GM19351 (cell line): ENCODE measurements around the gene C1orf56.
A peak's percentile ranks its signal among the peaks of the same experiment; 100 is the strongest.

ENCODE experiments used
- ATAC-seq: cut with Tn5 transposase; IDR thresholded peaks from one replicate; pipeline ENCODE4 v1.9.1; 2021; ENCODE audit warnings: mild to moderate bottlenecking, moderate library complexity; ENCODE audit not compliant: unreplicated experiment

C1orf56 gene

DNA sequence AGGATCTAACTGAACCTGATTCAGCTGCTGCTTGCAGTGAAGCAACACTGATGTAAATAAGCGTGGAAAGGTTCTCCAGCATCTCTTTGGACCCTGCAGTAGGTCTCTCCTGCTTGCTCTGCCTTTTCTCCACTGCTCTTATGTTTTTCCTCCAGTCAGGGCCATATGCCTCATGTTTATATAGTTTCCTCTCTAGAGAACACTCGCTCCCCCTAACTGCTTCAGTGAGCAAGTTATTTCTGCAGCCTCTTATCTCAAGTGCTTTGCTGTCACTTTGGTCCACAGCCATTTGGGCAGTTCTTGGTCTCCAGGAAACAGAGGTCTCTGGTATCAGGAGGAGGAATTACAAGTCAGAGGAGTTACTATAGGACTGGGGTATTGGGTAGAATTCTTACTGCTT lies 34.0 kb upstream of the C1orf56 start:
- ATAC-seq = no peak

GRCh38 chr1:151024540-151025146 lies 22.9 kb upstream of the C1orf56 start:
- ATAC-seq = no peak

- ATAC-seq = no peak
These were observed 21.1 kb upstream of the C1orf56 start for GRCh38 chr1:151026460-151026859.

DNA sequence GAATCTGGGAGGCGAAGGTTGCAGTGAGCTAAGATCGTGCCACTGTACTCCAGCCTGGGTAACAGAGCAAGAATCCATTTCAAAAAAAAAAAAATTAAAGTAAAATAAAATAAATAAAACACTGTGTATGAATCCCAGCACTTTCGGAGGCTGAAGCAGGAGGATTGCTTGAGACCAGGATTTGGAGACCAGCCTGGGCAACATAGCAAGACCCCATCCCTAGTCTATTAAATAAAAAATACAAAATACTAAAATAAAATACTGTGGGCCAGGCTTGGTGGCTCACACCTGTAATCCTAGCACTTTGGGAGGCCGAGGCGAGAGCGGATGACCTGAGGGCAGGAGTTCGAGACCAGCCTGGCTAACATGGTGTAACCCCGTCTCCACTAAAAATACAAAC lies 15.4 kb upstream of the C1orf56 start:
- ATAC-seq = no peak

DNA sequence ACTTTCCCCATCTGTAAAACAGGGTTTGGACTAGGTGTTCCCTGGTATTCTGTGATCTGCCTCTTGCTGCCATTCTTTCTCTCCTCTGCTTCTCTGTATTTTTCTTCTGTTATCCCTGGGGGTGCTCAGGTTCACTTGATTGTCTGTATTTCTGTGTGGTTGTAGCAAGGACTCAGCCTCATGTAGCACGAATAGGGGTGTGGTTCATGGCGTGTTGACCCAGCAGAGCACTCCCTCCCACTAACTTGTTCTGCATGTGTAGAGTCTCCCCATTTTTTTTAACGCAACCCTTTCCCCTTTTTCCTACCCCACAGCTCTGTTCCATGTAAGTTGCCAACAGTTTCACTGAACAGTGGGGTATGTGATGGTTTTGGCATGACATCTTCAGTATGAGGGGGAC lies 12.4 kb upstream of the C1orf56 start:
- ATAC-seq = no peak

DNA sequence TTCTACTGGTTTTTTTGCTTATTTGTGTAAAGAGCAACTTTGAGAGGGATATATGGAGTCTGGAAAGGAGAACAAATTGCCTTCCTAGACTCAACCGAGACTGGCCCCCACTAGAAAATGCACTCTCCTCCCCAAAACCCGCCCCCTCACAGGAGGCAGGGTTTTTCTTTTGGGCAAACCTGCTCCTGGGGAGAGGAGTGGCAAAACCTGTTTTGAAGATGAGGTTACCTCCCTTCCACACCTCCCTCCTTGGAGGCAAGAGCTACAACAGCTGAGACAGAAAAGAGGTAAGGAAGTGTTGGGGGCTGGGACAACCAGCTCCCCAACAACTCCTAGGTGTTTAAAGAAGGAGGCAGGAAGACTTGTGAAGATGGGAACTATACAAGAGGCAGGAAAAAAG lies 11.2 kb upstream of the C1orf56 start, which contains the start of gene BNIPL:
TSS of gene BNIPL (plus strand) at position 231 of the 400 bp plus-strand sequence. CDS start at position 371, 140 bp downstream.
- ATAC-seq = no peak

DNA sequence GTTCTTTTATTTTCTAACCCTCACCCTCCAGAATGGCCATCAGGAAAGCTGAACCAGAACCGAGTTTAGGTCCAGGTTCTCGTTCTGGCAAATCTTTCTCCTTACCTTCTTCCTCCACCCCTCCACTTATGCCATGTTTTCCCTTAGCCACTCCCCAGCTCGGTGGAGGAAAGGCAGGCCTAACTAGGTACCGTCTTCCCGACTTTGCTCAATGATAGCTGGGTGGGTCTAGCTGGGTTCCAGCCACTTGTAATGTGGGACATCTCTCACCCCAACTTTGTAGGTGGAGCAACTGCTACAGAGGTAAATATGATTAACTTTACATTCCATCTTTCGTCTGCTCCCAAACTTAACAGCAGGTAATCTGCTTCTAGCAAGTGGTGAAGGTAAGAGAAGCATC lies 10.5 kb upstream of the C1orf56 start:
- ATAC-seq = no peak

DNA sequence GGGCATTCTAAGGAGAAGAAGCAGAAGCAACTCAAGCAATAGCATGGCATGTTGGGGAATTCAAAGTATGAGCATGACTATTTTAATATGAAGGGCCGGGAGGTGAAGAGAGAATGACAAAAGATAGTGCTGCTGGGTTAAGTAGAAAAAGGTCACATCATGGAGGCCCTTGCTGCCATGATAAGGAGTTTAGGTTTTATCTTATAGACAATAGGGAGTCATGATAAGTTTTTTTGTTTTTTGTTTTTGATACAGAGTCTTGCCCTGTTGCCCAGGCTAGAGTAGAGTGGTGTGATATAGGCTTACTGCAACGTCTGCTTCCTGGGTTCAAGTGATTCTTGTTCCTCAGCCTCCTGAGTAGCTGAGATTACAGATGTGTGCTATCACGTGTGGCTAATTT lies 8.0 kb upstream of the C1orf56 start:
- ATAC-seq = no peak

DNA sequence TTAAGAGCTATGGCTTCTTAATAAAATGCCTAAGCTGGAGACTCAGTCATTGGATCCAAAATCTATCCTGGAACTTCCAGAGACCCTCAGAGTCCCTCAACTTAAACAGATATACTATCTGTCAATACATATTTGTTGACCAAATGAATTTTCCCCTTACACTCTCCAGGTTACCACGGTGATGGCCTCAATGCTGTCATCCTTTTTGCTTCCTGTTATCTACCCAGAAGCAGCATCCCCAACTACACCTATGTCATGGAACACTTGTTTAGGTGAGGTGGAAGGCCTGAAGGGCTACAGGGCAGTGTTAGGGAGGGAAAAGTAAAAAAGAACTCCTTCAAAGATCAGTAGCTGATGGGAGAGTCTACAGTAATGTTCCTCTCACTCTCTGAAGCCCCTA lies 4.4 kb upstream of the C1orf56 start:
- no peak for ATAC-seq

DNA sequence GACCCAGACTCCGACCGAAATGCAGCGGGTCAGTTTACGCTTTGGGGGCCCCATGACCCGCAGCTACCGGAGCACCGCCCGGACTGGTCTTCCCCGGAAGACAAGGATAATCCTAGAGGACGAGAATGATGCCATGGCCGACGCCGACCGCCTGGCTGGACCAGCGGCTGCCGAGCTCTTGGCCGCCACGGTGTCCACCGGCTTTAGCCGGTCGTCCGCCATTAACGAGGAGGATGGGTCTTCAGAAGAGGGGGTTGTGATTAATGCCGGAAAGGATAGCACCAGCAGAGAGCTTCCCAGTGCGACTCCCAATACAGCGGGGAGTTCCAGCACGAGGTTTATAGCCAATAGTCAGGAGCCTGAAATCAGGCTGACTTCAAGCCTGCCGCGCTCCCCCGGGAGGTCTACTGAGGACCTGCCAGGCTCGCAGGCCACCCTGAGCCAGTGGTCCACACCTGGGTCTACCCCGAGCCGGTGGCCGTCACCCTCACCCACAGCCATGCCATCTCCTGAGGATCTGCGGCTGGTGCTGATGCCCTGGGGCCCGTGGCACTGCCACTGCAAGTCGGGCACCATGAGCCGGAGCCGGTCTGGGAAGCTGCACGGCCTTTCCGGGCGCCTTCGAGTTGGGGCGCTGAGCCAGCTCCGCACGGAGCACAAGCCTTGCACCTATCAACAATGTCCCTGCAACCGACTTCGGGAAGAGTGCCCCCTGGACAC lies 534 bp downstream of the C1orf56 start:
- peak; percentile 74 for ATAC-seq

- ATAC-seq = no peak
These were observed 1.1 kb downstream of the C1orf56 start for GRCh38 chr1:151048645-151049032.

DNA sequence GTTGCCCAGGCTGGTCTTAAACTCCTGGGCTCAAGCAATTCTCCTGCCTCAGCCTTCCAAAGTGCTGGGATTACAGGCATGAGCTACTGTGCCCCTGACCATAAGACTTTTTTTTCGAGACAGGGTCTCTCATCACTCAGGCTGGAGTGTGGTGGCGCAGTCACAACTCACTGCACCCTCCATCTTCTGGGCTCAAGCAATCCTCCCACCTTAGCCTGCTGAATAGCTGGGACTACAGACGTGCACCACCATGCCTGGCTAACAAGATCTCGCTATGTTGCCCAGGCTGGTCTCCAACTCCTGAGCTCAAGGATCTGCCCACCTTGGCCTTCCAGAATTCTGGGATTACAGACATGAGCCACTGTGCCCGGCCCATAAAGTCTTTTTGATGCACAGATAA lies 1.9 kb downstream of the C1orf56 start:
- ATAC-seq = no peak

GRCh38 chr1:151050051-151050688 lies 2.6 kb downstream of the C1orf56 start:
- no peak for ATAC-seq

DNA sequence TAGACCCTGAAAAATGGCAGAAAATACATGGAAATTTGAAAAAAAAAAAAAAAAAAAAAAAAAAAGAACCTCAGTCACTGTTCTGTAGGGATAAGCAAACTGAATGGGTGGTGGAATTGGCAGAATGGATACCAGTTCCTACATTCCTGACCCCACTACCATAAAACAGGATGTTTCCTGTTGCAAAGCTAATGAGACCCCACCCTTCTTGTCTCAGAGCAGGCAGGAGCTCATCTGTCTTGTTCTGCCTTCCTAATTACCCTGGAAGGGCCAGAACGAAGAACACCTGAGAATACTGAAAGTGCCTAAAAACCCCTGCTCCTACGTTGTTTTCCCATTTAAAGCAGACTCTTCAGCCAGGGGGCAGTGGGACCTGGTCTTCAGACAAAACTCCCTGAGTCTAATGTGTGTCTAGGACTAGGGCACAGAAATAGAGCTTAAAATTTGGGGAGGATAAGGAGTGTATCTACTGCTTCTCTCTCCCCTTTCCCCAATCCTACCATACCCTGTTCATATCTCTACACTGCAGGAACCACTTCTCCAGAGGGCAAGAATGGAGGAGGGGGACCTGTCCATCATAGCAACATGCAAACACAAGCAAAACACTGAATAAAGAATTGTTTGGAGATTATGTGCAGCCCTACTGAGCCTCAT lies 3.9 kb downstream of the C1orf56 start:
- ATAC-seq = no peak

- ATAC-seq = no peak
These were observed 7.5 kb downstream of the C1orf56 start for GRCh38 chr1:151054971-151055547.

DNA sequence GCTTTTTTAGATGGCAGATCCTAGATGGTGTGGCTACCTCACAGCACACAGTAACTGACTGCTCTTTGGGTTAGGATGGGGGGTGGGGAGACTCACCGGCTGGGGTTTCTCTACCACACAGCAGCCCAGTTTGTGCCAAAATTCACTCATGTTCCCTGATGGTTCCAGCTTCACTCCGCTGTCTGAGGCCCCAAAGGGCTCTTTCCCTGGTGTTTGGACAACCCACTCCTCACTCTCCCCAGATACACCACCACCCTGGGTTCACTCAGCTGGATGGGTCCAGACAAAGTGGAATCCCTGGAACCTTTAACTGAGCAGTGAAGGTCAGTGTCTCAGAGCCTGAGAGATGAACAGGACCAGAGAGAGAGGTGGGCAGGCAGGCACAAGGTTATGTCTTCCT lies 8.0 kb downstream of the C1orf56 start:
- ATAC-seq = no peak

DNA sequence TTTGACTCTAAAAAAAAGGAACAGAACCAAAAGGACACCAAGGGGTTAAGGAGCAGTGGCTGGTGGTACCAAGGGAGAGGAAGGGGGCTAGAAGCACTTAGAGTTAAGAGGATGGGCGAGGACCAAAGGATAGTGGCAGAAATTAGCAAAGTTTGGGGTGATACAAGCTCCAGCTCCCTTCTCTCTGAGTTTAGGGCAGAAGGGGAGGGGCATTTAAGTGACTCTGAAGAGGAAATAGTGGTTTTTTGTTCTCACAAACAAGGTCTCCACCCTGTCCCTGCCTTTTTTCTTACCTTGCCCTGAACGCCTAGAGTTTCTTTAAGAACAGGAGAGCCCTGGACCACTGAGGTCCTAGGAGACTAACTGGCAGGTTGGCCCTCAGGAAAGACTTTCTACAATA lies 8.6 kb downstream of the C1orf56 start:
- ATAC-seq = no peak

- no peak for ATAC-seq
These were observed 11.1 kb downstream of the C1orf56 start for GRCh38 chr1:151058692-151059091.

- peak; percentile 87 for ATAC-seq
These were observed 11.8 kb downstream of the C1orf56 start, which contains the start of gene CDC42SE1 for GRCh38 chr1:151059109-151060006. Gene CDC42SE1 (minus strand): TSS chr1:151059622. CDS start chr1:151055730, 3,892 bp downstream.

DNA sequence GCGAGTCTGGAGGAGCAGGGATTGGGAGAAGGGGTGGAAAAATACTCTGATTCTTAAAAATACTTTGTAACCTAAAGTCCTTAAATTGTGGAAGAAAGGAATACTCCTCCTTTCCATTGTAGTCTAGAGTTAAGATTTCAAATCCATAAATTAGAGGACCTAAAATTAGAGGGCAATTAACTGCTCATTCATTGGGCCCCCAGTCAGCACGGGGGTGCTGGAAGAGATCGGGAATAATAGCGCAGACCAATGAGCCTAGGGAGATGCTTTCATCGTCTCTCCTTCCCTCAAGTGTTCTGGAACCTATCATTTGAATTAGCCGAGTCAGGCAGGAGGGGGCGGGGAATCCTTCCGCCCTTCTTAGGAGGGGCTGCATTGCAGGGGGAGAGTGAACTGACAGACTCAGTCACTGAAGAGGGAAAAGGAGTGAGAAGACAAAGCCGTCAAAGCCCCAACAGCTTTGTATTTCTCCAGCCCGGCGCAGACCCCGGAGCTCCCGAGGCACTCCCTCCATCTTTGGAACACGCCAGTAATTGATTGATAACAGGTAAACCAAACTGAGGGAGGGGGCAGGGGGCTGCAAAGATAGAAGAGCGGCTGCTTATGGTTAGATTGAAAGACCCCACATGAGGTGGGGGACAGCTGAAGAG lies 12.6 kb downstream of the C1orf56 start, which contains the start of gene MLLT11:
TSS of gene MLLT11 (plus strand) at position 391 of the 650 bp plus-strand sequence. CDS start 6,828 bp downstream, outside the sequence.
- no peak for ATAC-seq
